Fibroblast of pulmonary artery (primary cell): ENCODE measurements around the gene LMAN2.

ENCODE experiments used
- DNase-seq: peaks from one replicate; pipeline ENCODE4 v3.0.0-alpha.2; 2010; ENCODE audit warnings: low read depth
- H3K4me3 ChIP-seq: replicated peaks from 2 replicates; pipeline ENCODE4 v1.5.1; 2011; ENCODE audit warnings: low read depth, mild to moderate bottlenecking, control low read depth, low read length, moderate library complexity
- CTCF ChIP-seq: IDR thresholded peaks from 2 replicates; pipeline ENCODE4 v1.5.1; 2011; ENCODE audit warnings: mild to moderate bottlenecking, control low read depth, low read length, inconsistent platforms; ENCODE audit errors: missing control alignments

The LMAN2 gene

DNA sequence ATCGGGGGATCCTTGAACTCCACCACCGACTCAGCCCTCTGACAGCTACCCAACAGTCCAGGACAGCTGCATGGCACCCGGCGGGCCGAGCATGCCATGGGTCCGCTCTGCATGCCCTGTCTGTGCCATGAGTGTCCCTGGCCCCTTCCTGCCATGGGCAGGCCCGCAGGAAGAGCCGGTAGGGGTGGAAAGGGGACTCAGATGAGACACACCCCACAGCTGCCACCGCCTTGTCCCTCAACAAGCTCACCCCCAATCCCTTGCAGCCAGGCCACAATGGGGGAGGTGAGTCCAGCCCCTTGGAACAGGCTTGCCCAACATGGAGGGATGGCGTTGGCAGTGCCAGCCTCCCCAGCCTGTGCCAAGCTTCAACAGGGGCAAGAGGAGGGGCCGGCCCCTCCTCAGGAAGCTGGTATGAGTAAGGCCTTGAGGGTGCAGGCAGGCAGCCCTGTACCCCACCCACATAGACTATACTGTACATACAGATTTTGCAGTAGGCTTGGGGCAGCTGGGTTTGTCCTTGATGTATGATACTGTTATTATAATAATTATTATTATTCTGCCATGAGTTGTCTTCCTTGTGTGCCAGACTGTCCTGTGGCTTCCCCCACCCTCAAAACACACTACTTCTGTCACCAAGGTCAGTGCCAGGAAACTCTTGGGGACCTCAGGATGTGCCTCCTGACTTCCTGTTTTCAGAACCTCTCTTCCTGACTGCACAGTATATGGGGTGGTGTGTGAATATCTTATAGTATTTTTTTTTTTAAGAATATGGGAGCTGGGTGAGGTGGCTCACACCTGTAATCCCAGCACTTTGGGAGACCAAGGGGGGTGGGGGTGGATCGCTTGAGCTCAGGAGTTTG lies 20.8 kb upstream of the LMAN2 start:
- no peak for DNase-seq
- TF ChIP-seq CTCF: no peak

GRCh38 chr5:177371120-177372033 lies 19.9 kb upstream of the LMAN2 start:
- no peak for DNase-seq
- no peak for TF ChIP-seq CTCF
- H3K4me3 ChIP-seq: peak overlapping the region; percentile 66

More for the DNA sequence above, 20.8 kb upstream of the LMAN2 start:
- no peak overlapping the region for H3K4me3 ChIP-seq

DNA sequence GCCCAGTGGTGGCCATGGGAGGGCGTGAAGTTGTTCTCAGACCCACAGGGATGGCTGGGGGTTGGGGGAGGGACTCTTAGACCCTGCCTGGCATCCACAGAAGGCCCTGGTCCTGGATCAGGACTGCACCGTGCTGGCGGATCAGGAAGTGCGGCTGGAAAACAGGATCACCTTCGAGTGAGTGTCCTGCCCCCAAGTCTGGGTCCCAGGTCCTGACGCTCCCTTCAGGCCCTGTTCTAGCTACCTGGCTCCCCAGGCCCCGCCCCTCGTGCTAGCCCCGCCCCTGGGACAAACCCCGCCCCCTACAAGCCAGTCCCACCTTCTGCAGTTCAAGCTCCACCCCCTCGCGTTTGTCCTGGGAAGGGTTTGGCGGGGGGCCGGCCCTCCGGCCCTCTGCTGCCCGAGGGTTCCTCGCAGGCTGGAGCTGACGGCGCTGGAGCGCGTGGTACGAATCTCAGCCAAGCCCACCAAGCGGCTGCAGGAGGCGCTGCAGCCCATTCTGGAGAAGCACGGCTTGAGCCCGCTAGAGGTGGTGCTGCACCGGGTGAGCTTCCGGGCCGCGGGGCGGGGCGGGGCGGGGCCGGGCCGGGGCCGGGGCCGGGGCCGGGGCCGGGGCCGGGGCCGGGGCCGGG lies 19.1 kb upstream of the LMAN2 start:
- TF ChIP-seq CTCF: peak; percentile 55
- DNase-seq: peak; percentile 94
- peak overlapping the region; percentile 66 for H3K4me3 ChIP-seq

- DNase-seq: no peak
- H3K4me3 ChIP-seq: no peak overlapping the region
- no peak for TF ChIP-seq CTCF
These were observed 18.4 kb upstream of the LMAN2 start for GRCh38 chr5:177369645-177370440.

- peak; percentile 76 for TF ChIP-seq CTCF
- H3K4me3 ChIP-seq: no peak overlapping the region
- DNase-seq: peak; percentile 31
These were observed 17.6 kb upstream of the LMAN2 start for GRCh38 chr5:177368869-177369644.
